CD4-positive, alpha-beta T cell treated with Interleukin-10 for 1 hour (primary cell): ENCODE results near the gene ABHD11.

ENCODE experiments used
- DNase-seq: peaks from one replicate; pipeline ENCODE4 v3.0.0-alpha.2; 2020

Gene ABHD11

GRCh38 chr7:73700581-73701134 lies 37.9 kb downstream of the ABHD11 start:
- no peak for DNase-seq

GRCh38 chr7:73700069-73700423 lies 38.6 kb downstream of the ABHD11 start:
- DNase-seq = no peak

- DNase-seq = no peak
Measured at GRCh38 chr7:73699370-73700068, 39.1 kb downstream of the ABHD11 start.

GRCh38 chr7:73698410-73698809 lies 40.2 kb downstream of the ABHD11 start:
- DNase-seq = no peak

GRCh38 chr7:73696372-73696771 lies 42.2 kb downstream of the ABHD11 start:
- DNase-seq = no peak

GRCh38 chr7:73690646-73691045 lies 48.0 kb downstream of the ABHD11 start:
- no peak for DNase-seq

GRCh38 chr7:73688288-73688687 lies 50.3 kb downstream of the ABHD11 start:
- no peak for DNase-seq
